ENCODE measurements around the gene SMYD5. TPM values are rescaled to one million over a fixed set of nuclear protein-coding genes. Genes with fewer than 3 reads are reported as not detected.

SMYD5 gene
- polyA plus RNA-seq, 3 donors: 1.6 to 5.2 (median 1.7) TPM

DNA sequence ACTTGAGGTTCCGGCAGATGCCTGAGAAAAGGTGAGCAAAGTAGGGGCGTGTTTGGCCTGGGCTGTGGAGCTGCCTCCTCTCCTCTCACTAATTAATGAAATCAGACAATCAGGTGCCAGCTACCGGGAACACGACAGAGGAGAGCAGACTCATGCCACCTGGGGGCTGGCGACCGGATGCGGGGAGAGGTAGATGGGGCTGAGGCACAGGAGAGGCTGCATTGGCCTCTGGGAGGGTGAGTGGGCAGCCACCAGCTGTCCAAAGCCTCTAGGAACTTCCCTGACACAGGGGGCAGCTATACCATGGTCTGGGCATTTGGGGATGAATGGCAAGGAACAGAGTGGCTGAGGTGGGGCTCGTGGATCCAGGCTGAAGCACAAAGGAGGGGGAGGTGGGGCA is 45.2 kb downstream of the SMYD5 start:
- H4K20me1 ChIP-seq (ENCODE audit: insufficient read depth, low read length): no peaks in the 10 kb centered on the region
- Mint-ChIP-seq H3K27ac (no peak overlapping the region), H3K4me1 (peaks cover 7% of the 10 kb centered on the region), H3K4me3 (no peak overlapping the region), H3K27me3 (ENCODE audit: low read depth in 3 of 3) (peaks cover 1% of the 10 kb centered on the region in 3 donors), H3K36me3 (peaks cover 39 to 50% of the 10 kb centered on the region in 2 donors), H3K9me3 (no peaks in the 10 kb centered on the region)
- H3K4me2 ChIP-seq (replicated peaks; ENCODE audit: extremely low read depth, low read length, poor library complexity, severe bottlenecking): no peak overlapping the region
- H3K4me1 ChIP-seq (ENCODE audit: control insufficient read depth in 1 of 2, insufficient read depth in 2 of 2, low read length in 2 of 2): no peaks in the 10 kb centered on the region
- H3K4me3 ChIP-seq (replicated peaks in 1 of 3; ENCODE audit: low read depth in 2 of 3, low read length in 3 of 3): no peak overlapping the region
- 96% methylated on average over 4 of the region's 8 CpGs for WGBS (ENCODE audit: insufficient coverage)
- H3K27ac ChIP-seq (ENCODE audit: low read depth in 1 of 2, low read length in 2 of 2): no peak overlapping the region
- intact Hi-C loops (cut with micrococcal nuclease): no loop called here
- H3K27me3 ChIP-seq (ENCODE audit: control insufficient read depth in 2 of 2, insufficient read depth in 2 of 2, low read length in 2 of 2): no peaks in the 10 kb centered on the region
- no peak overlapping the region for H3K9ac ChIP-seq (ENCODE audit: insufficient read depth, low read length, poor library complexity, severe bottlenecking)
- no peak overlapping the region for H2AFZ ChIP-seq (ENCODE audit: insufficient read depth, low read depth, low read length, poor library complexity, severe bottlenecking)
- DNase-seq: no peak
- peaks cover 38 to 79% of the 10 kb centered on the region in 2 donors for H3K36me3 ChIP-seq (replicated peaks in 1 of 2; ENCODE audit: control insufficient read depth in 1 of 2, insufficient read depth in 2 of 2, low read length in 2 of 2)
- no peak for TF ChIP-seq CTCF (IDR thresholded peaks at IDR 0.05)
- no peaks in the 10 kb centered on the region for H3K9me3 ChIP-seq (replicated peaks in 1 of 2; ENCODE audit: control insufficient read depth in 1 of 2, insufficient read depth in 1 of 2, low read length in 2 of 2)
- no peaks in the 10 kb centered on the region for H3K79me2 ChIP-seq (ENCODE audit: insufficient read depth, low read length)

GRCh38 chr2:73259704-73260337 is 45.8 kb downstream of the SMYD5 start:
- Histone ChIP-seq H3K4me2 (replicated peaks; ENCODE audit: extremely low read depth, low read length, poor library complexity, severe bottlenecking) (no peak overlapping the region), H2AFZ (ENCODE audit: insufficient read depth, low read depth, low read length, poor library complexity, severe bottlenecking) (no peak overlapping the region), H3K4me1 (ENCODE audit: control insufficient read depth in 1 of 2, insufficient read depth in 2 of 2, low read length in 2 of 2) (no peaks in the 10 kb centered on the region), H3K27me3 (ENCODE audit: control insufficient read depth in 2 of 2, insufficient read depth in 2 of 2, low read length in 2 of 2) (no peaks in the 10 kb centered on the region), H3K79me2 (ENCODE audit: insufficient read depth, low read length) (no peaks in the 10 kb centered on the region), H3K9ac (ENCODE audit: insufficient read depth, low read length, poor library complexity, severe bottlenecking) (no peak overlapping the region), H3K27ac (ENCODE audit: low read depth in 1 of 2, low read length in 2 of 2) (no peak overlapping the region), H3K4me3 (replicated peaks in 1 of 3; ENCODE audit: low read depth in 2 of 3, low read length in 3 of 3) (no peak overlapping the region), H3K36me3 (replicated peaks in 1 of 2; ENCODE audit: control insufficient read depth in 1 of 2, insufficient read depth in 2 of 2, low read length in 2 of 2) (peaks cover 36 to 79% of the 10 kb centered on the region in 2 donors), H4K20me1 (ENCODE audit: insufficient read depth, low read length) (no peaks in the 10 kb centered on the region), H3K9me3 (replicated peaks in 1 of 2; ENCODE audit: control insufficient read depth in 1 of 2, insufficient read depth in 1 of 2, low read length in 2 of 2) (no peaks in the 10 kb centered on the region)
- intact Hi-C loops (cut with micrococcal nuclease): no loop called here
- Mint-ChIP-seq H3K27ac (peak overlapping the region in 1 of 7 donors; percentile 11), H3K36me3 (peaks cover 38 to 48% of the 10 kb centered on the region in 2 donors), H3K4me1 (peaks cover 7% of the 10 kb centered on the region), H3K27me3 (ENCODE audit: low read depth in 3 of 3) (peaks cover 1% of the 10 kb centered on the region in 3 donors), H3K9me3 (no peaks in the 10 kb centered on the region), H3K4me3 (no peak overlapping the region)
- 82% methylated on average over 4 of the region's 4 CpGs for WGBS (ENCODE audit: insufficient coverage)
- no peak for TF ChIP-seq CTCF (IDR thresholded peaks at IDR 0.05)
- DNase-seq: no peak
